Endothelial cell (in vitro differentiated cells): ENCODE data around the gene NRAS. TPM values are rescaled to one million over a fixed set of nuclear protein-coding genes. Genes with fewer than 3 reads are reported as not detected.

Source experiments
- DNase-seq: peaks from one replicate; pipeline ENCODE4 v3.0.0; 2021; ENCODE audit warnings: low spot score
- H3K27ac Mint-ChIP-seq: one replicate; pipeline ENCODE4 v1.8.0; 2021; ENCODE audit warnings: mixed read lengths, inconsistent platforms; ENCODE audit not compliant: unreplicated experiment
- H3K27me3 Mint-ChIP-seq: one replicate; pipeline ENCODE4 v1.8.0; 2021; ENCODE audit warnings: mild to moderate bottlenecking, moderate library complexity, mixed read lengths, inconsistent platforms; ENCODE audit not compliant: unreplicated experiment
- H3K36me3 Mint-ChIP-seq: one replicate; pipeline ENCODE4 v1.8.0; 2021; ENCODE audit warnings: mild to moderate bottlenecking, low read depth, mixed read lengths, inconsistent platforms; ENCODE audit not compliant: unreplicated experiment
- H3K4me1 Mint-ChIP-seq: one replicate; pipeline ENCODE4 v1.8.0; 2021; ENCODE audit warnings: mild to moderate bottlenecking, mixed read lengths, inconsistent platforms; ENCODE audit not compliant: unreplicated experiment
- H3K4me3 Mint-ChIP-seq: one replicate; pipeline ENCODE4 v1.8.0; 2021; ENCODE audit warnings: mild to moderate bottlenecking, mixed read lengths, inconsistent platforms; ENCODE audit not compliant: unreplicated experiment
- H3K9me3 Mint-ChIP-seq: one replicate; pipeline ENCODE4 v1.8.0; 2021; ENCODE audit warnings: mixed read lengths, inconsistent platforms; ENCODE audit not compliant: unreplicated experiment
- CTCF ChIP-seq: fragments of 200-600 bp; sonication (generic); IDR thresholded peaks from one replicate; pipeline ENCODE4 v1.5.0; 2021; ENCODE audit warnings: antibody characterized with exemption; ENCODE audit not compliant: unreplicated experiment
- total RNA-seq: library from RNA; stranded (reverse); fragmentation: NEBNext Ultra II Directional; extraction: Animal tissue kit (Norgen Biotek cat#: 25700); gene quantifications from one replicate; pipeline ENCODE4 v1.2.1, GENCODE V29; 2021; ENCODE audit not compliant: unreplicated experiment

The NRAS gene
- total RNA-seq, 1 donor from 2014 or later, result 74.0 TPM

GRCh38 chr1:114718661-114719423 is 2.3 kb upstream of the NRAS start:
- no peak overlapping the region for H3K27ac Mint-ChIP-seq
- DNase-seq, result no peak
- peaks cover 8% of the 10 kb centered on the region for H3K4me1 Mint-ChIP-seq
- peaks cover 47% of the 10 kb centered on the region for H3K36me3 Mint-ChIP-seq
- H3K27me3 Mint-ChIP-seq, result peaks cover 4% of the 10 kb centered on the region
- no peaks in the 10 kb centered on the region for H3K9me3 Mint-ChIP-seq
- H3K4me3 Mint-ChIP-seq, result no peak overlapping the region
- TF ChIP-seq CTCF, result no peak

GRCh38 chr1:114715952-114716303 is 643 bp downstream of the NRAS start:
- DNase-seq, result no peak
- Mint-ChIP-seq H3K4me1 (peaks cover 8% of the 10 kb centered on the region), H3K27me3 (peaks cover 4% of the 10 kb centered on the region), H3K36me3 (peaks cover 46% of the 10 kb centered on the region), H3K9me3 (no peaks in the 10 kb centered on the region), H3K27ac (peak overlapping the region; percentile 100), H3K4me3 (peak overlapping the region; percentile 100)
- TF ChIP-seq CTCF, result no peak

GRCh38 chr1:114712977-114713376 is 3.6 kb downstream of the NRAS start:
- peaks cover 35% of the 10 kb centered on the region for H3K36me3 Mint-ChIP-seq
- TF ChIP-seq CTCF, result no peak
- H3K4me3 Mint-ChIP-seq, result no peak overlapping the region
- H3K4me1 Mint-ChIP-seq, result peaks cover 8% of the 10 kb centered on the region
- no peaks in the 10 kb centered on the region for H3K9me3 Mint-ChIP-seq
- no peak for DNase-seq
- H3K27me3 Mint-ChIP-seq, result peaks cover 4% of the 10 kb centered on the region
- H3K27ac Mint-ChIP-seq, result no peak overlapping the region

GRCh38 chr1:114710360-114710759 is 6.2 kb downstream of the NRAS start:
- H3K9me3 Mint-ChIP-seq, result no peaks in the 10 kb centered on the region
- H3K27me3 Mint-ChIP-seq, result no peaks in the 10 kb centered on the region
- H3K36me3 Mint-ChIP-seq, result peaks cover 30% of the 10 kb centered on the region
- no peaks in the 10 kb centered on the region for H3K4me1 Mint-ChIP-seq
- no peak overlapping the region for H3K4me3 Mint-ChIP-seq
- no peak overlapping the region for H3K27ac Mint-ChIP-seq
- TF ChIP-seq CTCF, result no peak
- DNase-seq, result no peak

- H3K27ac Mint-ChIP-seq, result no peak overlapping the region
- H3K4me3 Mint-ChIP-seq, result no peak overlapping the region
- H3K4me1 Mint-ChIP-seq, result no peaks in the 10 kb centered on the region
- no peaks in the 10 kb centered on the region for H3K27me3 Mint-ChIP-seq
- no peak for DNase-seq
- H3K9me3 Mint-ChIP-seq, result no peaks in the 10 kb centered on the region
- peaks cover 20% of the 10 kb centered on the region for H3K36me3 Mint-ChIP-seq
- TF ChIP-seq CTCF, result no peak
Observed at GRCh38 chr1:114707604-114708003, 9.0 kb downstream of the NRAS start.
